GM21390 (cell line): ENCODE data around the gene PNPLA4.

Source experiments
- ATAC-seq: cut with Tn5 transposase; IDR thresholded peaks from one replicate; pipeline ENCODE4 v1.9.1; 2021; ENCODE audit not compliant: unreplicated experiment

Gene PNPLA4

GRCh38 chrX:7927259-7928167 lies at the start of gene PNPLA4:
Gene PNPLA4, minus strand, starts transcription at chrX:7927413. Its CDS starts 1,294 bp downstream, at chrX:7926119.
- ATAC-seq = peak; percentile 85

GRCh38 chrX:7972586-7972985 lies 45.4 kb upstream of the PNPLA4 start:
- ATAC-seq = no peak

GRCh38 chrX:7970428-7970827 lies 43.2 kb upstream of the PNPLA4 start:
- no peak for ATAC-seq

GRCh38 chrX:7965436-7965835 lies 38.2 kb upstream of the PNPLA4 start:
- no peak for ATAC-seq

- ATAC-seq = no peak
Observed at GRCh38 chrX:7960246-7960645, 33.0 kb upstream of the PNPLA4 start.

- ATAC-seq = no peak
Observed at GRCh38 chrX:7953446-7953845, 26.2 kb upstream of the PNPLA4 start.

GRCh38 chrX:7950865-7951264 lies 23.7 kb upstream of the PNPLA4 start:
- peak; percentile 98 for ATAC-seq

- no peak for ATAC-seq
Observed at GRCh38 chrX:7948483-7948882, 21.3 kb upstream of the PNPLA4 start.

- no peak for ATAC-seq
Observed at GRCh38 chrX:7946960-7947359, 19.7 kb upstream of the PNPLA4 start.

GRCh38 chrX:7943600-7944245 lies 16.5 kb upstream of the PNPLA4 start:
- no peak for ATAC-seq

GRCh38 chrX:7941390-7942042 lies 14.3 kb upstream of the PNPLA4 start:
- ATAC-seq = no peak

GRCh38 chrX:7934026-7934425 lies 6.8 kb upstream of the PNPLA4 start:
- no peak for ATAC-seq

GRCh38 chrX:7926914-7927258 lies 327 bp downstream of the PNPLA4 start:
- peak; percentile 48 for ATAC-seq

GRCh38 chrX:7926501-7926900 lies 712 bp downstream of the PNPLA4 start:
- ATAC-seq = no peak

GRCh38 chrX:7925867-7926472 lies 1.2 kb downstream of the PNPLA4 start:
- ATAC-seq = no peak

- ATAC-seq = no peak
Observed at GRCh38 chrX:7921750-7922149, 5.5 kb downstream of the PNPLA4 start.

- no peak for ATAC-seq
Observed at GRCh38 chrX:7908821-7909220, 18.4 kb downstream of the PNPLA4 start.

GRCh38 chrX:7904562-7904961 lies 22.7 kb downstream of the PNPLA4 start:
- no peak for ATAC-seq

- no peak for ATAC-seq
Observed at GRCh38 chrX:7891928-7892327, 35.3 kb downstream of the PNPLA4 start.

GRCh38 chrX:7889680-7890079 lies 37.5 kb downstream of the PNPLA4 start:
- ATAC-seq = no peak

GRCh38 chrX:7889135-7889534 lies 38.1 kb downstream of the PNPLA4 start:
- no peak for ATAC-seq
